AG10803 (cell line): Measurements from ENCODE around the gene GRAP.
"Not testable (repeated sequence)": the region's sequence is repeated elsewhere in the genome, so short reads cannot be mapped to it uniquely, and the experiment has no call there.

ENCODE experiments used
- DNase-seq: peaks from one replicate; pipeline ENCODE4 v3.0.0; 2010; ENCODE audit warnings: low read depth
- H3K4me3 ChIP-seq: 2 replicates; pipeline ENCODE4 v1.5.1; 2011; ENCODE audit warnings: mild to moderate bottlenecking, low read length, control low read depth

Gene GRAP

DNA sequence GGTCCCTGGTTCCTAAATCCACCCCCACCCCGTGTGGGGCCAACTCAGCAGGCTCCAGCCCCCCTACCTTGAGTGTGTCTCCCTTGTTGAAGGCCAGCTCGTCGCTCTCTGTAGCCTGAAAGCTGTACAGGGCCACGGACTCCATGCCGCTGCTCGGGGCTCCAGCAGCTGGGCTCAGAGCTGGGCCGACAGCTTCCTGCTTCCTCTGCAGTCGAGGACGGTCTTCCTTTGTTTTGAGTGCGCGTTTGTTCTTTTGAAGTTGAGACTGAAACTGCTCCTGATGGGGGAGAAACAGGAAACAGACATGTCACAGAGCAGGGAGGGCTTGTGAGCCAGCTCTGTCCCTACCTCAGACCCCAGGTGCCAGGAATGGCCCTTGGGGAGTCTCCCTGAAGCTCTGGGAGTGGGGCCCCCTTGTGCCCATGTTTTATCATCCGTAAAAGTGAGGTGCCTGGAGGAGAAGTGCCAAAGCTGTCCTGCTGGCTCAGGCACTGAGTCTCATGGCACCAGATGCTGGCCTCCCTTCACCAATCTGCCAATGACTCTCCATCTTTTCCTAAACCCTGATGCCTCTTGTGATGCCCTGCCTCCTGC is at the start of gene GRAP:
Gene GRAP, minus strand, starts transcription at position 176 of the 594 bp plus-strand sequence. Its CDS starts 31 bp downstream, at position 145.
- DNase-seq, H3K4me3 ChIP-seq: not testable (repeated sequence)

DNA sequence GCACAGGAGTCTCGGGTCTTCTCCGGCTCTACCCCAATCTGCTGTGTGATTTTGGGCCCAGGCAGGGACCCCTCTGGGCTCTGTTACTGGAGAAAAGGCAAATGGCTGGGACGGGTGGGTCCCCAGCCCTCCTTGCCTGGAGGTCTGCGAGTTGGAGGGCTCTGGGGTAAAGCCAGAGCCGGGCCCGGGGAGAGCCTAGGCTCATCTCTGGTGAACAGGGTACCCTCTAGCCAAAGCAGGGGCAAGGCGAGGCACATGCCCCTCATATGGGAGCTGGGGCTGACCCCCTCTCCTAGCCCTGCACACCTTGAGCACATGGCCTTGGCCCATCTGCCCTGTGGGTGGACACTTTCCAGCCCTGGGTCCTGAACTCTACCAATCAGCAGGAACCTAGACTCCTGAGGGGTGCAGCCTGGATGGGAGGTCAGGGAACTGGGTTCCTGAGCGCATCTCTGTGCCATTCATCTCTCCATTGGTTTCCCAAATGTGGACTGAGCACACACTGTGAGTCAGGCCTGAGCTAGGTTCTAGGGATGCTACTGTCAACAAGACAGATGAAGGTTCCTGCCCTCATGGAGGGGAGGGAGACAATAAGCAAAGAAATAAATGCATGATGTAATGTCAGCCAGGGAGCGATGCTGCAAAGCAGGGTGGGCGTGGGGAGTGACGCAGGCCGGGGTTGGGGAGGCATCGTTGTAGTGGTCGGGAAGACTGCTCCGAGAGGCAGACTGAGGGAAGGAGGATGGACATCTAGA is 47.1 kb upstream of the GRAP start:
- DNase-seq, H3K4me3 ChIP-seq: not testable (repeated sequence)

DNA sequence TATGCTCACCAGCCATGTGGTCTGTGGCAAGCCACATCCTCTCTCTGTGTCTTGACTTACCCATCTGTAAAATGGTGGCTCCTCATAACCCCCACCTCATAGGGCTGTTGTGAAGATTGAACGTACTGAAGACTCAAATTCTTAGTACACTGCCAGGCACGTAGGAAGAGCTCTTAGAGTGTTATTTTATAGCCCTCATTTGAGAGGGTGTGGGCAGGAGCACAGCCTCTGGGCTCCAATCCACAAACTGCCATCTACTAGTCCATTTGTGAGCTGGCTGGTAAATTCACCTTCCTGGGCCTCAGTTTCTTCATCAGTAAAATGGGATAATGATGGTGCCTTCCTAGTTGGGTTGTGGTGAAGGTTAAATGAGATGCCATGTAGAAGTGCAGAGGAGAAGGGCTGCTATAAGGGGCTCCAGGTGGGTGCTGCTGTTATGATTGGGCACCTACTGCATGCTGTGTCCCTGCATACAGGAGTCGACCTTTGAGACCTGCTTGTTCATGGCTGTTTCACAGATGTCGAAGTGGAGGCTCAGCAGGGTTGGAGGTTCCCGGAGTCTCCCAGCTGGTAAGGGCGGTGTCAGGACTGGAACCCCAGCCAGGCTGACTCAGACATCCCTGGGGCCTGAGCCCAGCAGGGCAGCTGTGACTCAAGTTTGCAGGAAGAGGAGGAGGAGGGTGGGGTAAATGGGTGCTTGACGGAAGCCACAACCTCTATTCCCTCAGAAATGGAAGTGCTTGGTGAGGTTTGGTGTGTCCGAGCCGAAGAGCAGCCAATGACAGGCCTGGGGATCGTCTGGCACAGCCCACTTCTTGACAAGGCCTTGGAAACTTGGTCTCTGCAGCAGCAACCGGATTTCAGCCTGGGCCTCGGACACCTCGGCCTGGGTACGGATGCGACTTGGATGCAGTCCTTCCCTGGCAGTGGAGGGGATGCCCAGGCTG is 46.3 kb upstream of the GRAP start:
- peak; percentile 84 for DNase-seq
- not testable (repeated sequence) for H3K4me3 ChIP-seq

DNA sequence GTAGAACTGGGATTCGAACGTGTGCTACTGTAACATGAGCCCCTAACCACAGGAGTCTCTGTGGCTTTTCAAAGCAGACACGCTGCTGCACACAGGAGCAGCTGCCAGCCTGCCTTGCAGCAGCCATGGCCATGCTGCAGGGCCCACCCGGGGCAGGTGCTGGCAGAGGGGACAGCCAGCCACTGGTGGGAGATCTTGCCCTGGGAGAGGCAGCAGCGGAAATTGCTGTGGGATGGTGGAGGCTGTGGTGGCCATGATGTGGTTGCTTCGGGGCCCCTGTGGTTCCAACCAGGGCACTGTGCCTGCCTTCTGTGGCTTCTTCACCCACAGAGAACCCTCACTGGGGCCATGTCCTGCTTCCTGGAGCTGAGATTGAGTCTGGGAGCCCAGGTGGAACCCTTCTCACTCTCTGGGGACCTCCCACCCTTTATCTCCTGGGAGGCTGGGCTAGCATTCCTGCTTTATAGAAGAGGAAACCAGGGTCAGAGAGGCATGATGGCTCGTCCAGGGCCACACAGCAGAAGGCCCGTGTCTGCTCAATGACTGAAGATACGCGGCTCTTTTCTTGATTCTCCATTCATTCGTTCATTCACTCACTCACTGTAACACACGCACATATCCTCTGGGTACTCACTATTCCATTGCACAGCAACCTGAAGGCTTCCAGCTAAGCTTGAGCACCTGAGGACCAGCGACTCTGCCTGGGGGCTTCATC is 43.5 kb upstream of the GRAP start:
- not testable (repeated sequence) for DNase-seq, H3K4me3 ChIP-seq

DNA sequence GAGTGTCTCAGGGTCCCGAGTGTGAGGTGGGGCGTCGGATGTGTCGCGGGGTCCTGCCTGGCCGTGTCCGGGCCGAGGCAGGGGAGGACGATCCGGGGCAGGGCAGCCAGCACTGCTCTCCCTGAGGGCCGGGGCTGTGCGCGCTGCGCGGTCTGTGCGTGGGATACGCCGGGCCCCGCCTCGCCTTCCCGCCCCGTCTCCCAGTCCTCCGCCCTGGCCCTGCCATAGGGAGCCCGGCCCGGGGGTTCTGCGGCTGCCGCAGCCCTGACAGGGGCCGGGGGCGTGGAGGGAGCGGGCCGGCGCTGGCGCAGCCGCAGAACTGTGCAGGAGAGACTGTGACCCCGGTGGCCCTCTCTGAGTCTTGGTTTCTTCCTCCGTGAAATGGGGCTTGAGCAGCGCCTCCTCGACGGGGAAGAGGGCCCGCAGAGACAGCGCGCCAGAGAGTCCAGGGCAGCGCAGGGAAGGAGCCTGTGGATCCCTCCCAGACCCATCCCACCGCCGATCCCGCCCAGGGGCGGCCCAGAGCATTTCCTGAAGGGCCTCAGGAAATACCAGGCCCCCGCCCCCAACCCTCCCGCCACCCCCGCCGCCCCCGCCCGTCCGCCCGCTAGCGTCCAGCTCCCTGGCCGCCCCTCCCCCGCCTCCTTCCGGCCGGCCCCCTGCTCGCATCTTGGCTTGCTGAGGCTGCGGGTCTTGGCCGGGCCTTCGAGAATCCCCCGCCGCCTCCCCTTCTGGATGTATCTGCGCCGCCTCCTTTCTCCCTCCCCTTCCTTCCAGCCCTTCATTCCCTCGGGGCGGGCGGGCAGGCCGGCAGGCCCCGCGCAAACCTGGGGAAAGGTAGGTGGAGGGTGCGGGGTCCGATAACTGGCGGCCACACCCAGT is 42.3 kb upstream of the GRAP start:
- not testable (repeated sequence) for H3K4me3 ChIP-seq, DNase-seq

DNA sequence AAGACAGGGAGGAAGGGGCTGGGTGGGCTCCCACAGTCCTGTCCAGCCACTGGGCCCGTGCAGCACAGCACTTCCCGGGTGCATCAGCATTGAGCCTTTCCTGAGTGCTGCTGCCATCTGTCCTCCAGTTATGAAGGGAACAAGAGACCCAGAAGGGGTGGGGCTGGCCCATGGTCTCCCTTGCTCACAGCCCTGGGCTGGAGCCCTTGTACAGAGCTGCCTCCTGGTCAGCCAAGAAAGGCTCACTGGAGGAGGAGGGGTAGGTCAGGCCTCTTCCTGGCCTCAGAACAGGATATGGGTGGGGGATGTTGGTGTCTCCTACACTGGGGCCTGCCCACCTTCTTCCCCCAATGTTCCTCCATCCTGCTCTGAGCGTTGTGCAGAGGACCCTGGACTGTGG is 30.6 kb upstream of the GRAP start:
- DNase-seq, H3K4me3 ChIP-seq: not testable (repeated sequence)

DNA sequence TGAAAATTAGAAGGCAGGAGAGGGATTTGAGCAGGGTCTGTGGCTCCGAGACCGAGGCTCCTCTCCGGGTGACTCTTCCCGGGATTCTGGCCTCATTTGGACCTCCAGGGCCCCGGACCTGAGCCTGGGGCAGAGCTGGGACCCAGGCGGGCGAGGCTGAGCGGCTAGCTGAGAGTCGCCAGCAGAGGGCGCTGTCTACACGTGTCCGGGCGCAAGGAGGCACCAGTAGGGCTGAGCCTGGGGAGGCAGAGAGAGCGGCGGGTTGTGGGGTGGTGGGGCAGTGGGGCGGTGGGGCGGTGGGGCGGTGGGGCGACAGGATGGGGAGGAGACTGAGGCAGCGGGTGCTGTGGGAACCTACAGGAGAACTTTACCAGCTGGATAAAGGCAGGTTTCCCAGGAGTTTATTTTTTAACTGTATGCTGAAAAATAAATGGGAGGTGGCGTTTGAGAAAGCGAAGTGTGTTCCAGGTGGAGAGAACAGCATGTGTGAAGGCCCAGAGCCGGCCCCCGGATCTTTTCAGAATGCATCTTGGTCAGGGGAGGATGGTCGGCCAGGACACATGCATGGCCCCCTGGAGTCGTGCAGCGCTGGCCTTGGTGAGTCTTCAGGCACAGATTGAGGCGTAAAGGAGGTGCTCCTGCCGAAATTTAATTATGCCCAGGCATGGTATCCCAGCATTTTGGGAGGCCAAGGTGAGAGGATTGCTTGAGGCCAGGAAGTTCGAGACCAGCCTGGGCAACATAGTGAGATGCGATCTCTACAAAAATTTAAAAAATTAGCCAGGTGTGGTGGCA is 29.8 kb upstream of the GRAP start:
- not testable (repeated sequence) for DNase-seq, H3K4me3 ChIP-seq

DNA sequence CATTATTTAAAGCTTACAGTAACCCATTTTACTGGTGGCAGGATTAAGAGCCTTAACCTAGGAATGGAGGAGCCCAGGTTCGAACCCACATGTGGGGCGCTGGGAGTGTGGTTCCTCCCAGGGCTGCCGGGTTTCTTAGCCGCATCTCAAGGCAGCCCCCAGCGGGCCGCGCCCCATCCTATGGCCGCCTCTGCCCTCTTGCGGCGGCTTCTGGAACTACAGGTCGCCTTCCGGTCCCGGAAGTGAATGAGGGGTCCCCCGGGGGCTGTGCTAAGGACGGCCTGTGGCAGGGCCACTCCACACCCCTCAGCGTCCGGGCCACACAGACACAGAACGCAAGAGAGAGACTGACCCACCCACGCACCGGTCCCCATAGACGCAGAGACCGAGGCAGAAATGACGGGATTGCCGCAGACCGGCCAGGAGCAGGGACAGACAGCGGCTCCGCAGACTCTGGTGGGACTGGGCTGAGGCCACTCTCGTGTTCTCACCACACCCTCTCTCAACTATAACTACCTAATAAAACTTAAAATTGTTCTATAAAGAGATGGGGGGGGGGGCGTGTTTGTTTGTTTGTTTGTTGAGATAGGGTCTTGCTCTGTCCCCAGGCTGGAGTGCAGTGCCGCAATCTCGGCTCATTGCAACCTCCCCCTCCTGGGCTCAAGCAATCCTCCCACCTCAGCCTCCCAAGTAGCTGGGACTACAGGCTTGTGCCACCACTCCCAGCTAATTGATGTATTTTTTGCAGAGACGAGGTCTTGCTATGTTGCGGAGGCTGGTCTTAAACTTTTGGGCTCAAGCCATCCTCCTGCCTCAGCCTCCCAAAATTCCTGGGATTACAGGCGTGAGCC is 23.8 kb upstream of the GRAP start:
- not testable (repeated sequence) for H3K4me3 ChIP-seq, DNase-seq

DNA sequence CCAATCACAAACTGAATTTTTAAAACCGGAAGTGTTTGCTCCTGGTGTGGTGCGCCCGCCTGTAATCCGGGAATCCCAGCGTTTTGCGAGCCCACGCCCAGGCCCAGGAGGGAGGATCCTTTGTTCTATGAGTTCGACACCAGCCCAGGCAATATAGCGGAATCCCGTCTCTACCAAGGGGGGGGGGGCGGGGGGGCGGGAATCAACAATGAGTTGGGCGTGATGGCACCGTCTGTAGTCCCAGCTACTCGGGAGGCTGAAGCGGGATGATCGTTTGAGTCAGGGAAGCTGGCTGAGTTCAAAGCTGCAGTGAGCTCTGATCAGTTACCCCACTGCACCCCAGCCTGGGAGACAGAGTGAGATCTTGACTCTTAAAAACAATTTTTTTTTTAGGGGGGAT is 17.6 kb upstream of the GRAP start:
- H3K4me3 ChIP-seq, result peak overlapping the region; percentile 30; the same call in 1 of the 2 replicates
- not testable (repeated sequence) for DNase-seq

DNA sequence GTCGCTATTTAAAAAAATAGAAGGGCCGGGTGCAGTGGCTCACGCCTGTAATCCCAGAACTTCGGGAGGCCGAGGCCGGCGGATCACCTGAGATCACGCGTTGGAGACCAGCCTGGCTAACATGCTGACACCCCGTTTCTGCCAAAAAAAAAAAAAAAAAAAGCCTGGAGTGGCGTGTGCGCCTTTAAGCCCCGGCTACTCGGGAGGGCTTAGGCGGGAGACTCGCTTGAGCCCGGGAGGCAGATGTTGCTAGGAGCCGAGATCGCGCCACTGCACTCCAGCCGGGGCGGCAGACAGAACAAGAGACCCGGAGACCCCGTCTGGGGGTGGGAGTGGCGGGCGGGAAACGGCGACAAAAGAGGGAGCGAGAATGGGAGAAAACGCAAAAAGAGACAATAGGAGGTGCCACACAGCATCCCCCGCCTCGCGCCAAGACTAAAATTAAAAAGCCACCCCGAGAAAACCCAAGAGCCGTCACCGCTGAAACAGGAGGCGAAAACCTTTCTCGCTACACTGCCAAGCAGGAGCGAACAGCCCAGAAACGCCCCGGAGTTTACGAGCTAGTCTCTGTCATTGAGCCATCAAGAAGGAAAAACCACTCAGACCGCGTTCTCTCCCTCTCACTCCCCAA is 16.7 kb upstream of the GRAP start:
- DNase-seq, H3K4me3 ChIP-seq: not testable (repeated sequence)

DNA sequence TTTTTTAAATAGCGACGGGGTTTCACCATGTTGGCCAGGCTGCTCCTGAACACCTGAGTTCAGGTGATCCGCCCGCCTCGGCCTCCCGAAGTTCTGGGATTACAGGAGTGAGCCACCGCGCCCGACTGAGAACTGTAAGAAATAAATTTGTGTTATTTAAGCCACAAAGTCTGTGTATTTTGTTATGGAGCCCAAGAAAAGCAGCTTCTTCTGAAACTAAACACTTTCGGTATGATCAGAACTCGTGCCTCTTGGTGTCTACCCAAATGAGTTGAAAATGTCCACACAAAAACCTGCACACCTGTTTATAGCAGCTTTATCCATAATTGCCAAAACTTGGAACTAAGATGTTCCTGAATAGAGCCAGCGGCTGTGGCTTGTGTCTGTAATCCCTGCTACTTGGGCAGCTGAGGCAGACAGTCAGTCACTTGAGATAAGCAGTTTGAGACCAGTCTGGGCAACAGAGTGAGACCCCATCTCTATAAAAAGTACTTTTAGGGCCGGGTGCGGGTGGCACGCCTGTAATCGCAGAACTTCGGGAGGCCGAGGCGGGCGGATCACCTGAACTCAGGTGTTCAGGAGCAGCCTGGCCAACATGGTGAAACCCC is 16.1 kb upstream of the GRAP start:
- DNase-seq, H3K4me3 ChIP-seq: not testable (repeated sequence)

DNA sequence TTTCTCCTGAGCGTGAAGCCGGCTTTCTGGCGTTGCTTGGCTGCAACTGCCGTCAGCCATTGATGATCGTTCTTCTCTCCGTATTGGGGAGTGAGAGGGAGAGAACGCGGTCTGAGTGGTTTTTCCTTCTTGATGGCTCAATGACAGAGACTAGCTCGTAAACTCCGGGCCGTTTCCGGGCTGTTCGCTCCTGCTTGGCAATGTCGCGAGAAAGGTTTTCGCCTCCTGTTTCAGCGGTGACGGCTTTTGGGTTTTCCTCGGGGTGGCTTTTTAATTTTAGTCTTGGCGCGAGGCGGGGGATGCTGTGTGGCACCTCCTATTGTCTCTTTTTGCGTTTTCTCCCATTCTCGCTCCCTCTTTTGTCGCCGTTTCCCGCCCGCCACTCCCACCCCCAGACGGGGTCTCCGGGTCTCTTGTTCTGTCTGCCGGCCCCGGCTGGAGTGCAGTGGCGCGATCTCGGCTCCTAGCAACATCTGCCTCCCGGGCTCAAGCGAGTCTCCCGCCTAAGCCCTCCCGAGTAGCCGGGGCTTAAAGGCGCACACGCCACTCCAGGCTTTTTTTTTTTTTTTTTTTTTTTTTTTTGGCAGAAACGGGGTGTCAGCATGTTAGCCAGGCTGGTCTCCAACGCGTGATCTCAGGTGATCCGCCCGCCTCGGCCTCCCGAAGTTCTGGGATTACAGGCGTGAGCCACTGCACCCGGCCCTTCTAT is 15.4 kb upstream of the GRAP start:
- H3K4me3 ChIP-seq, DNase-seq: not testable (repeated sequence)

DNA sequence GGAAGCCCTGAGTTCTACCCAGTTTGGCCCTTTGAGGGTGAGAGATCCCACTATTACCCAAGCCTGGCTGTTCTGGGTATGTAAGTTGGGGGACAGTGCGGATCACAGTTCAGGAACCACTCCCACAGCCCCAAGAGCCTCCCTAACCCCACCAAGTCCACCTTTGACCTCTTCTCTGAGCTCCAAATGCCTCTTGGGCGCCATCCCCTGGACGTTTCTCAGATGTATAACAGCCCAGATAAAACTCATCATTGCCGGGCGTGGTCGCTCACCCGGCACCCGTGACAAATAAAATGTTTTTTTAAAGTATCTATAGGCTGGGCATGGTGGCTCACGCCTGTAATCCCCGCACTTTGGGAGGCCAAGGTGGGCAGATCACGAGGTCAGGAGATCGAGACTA is 8.7 kb upstream of the GRAP start:
- not testable (repeated sequence) for DNase-seq, H3K4me3 ChIP-seq

DNA sequence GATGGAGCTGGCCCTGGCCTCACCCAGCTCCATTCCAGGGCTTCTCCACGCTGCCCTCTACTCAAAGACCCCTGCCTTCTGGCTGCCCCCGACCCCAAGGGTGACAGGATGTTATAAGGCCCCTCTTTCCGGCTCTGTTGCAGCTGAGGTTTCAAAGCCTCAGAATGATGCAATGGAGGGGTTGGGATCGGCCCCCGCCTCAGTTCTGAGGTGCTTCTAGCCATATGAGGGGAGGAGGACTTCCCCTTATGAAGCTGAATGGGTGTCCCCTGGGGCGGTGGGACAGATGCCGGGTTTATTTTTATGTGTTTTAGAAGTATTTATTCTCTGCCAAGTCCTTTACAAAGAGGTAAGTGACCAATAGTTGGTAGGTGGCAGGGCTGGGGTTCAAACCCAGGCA is 2.1 kb upstream of the GRAP start:
- DNase-seq, H3K4me3 ChIP-seq: not testable (repeated sequence)

DNA sequence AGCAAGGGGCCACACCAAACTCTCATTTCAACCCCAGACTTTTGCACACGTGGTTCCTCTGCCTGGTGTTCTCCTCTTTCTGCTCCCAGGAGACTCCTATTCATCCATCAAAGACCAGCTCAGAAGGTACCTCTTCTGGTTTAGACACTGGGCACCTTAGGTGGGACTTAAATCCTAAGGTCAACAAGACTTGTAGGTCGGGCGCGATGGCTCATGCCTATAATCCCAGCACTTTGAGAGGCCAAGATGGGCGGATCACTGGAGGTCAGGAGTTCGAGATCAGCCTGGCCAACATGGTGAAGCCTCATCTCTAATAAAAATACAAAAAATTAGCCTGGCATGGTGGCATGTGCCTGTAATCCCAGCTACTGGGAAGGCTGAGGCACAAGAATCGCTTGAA is 753 bp upstream of the GRAP start:
- not testable (repeated sequence) for H3K4me3 ChIP-seq, DNase-seq
